NCI-H524 treated with DMSO at 0.1 percent for 48 hours (cell line): ENCODE results near the gene ALDH4A1.
"Not testable (repeated sequence)": the region's sequence is repeated elsewhere in the genome, so short reads cannot be mapped to it uniquely, and the experiment has no call there.

Experiments
- DNase-seq: peaks from one replicate; lab custom pipeline; 2025; lab: John Stamatoyannopoulos, UW

The ALDH4A1 gene

DNA sequence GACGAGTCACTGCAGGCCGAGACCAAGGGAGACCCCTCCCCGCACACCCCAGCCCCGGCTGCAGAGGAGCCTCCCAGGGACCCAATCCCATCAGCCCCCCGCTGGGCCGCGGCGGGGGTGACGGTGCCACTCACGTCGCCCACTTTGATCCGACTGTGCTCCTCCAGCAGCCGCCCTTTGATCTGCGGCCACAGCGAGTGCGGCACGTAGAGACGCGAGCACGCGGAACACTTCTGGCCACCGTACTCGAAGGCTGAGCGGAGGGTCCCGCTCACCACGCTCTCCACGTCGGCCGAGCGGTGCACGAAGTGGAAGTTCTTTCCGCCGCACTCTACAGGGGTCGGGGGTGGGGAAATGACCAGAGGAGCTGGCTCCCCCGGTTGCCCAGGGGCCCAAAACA, 25.1 kb downstream of the ALDH4A1 start:
- DNase-seq: no peak

DNA sequence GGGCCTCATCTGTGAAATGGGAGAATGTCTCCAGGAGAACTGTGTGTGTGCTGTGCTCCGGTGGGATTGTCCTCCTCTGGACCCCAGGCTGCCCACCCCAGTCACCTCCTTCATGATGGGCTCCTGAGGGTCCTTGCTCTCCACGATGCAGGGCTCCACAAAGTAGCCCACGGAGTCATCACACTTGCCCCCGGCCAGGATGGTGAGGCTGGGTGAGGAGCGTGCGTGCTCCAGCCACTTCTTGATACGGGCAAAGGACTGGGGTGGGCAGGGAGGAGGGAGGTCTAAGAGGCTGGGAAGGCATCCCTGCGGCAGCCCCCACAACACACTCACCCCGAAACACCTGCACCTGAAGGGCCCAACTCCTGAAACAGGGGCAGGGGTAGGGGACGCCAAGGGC, 26.1 kb downstream of the ALDH4A1 start:
- DNase-seq: no peak

DNA sequence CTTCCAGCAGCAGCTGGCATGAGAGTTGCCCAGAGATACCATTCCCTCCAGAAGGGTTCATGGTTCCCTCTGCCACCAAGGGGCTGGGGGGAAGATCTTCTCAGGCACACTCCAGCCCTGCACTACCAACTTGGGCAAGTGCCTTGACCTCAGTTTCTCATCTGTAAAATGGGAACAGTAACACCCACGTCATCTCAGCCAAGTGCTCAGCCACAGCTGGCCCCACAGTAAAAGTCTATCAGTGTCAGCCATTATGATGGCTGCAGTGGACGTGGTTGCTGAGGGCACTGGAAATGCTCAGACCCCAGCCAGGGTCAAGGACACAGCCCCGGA, 26.6 kb downstream of the ALDH4A1 start:
- no peak for DNase-seq

GRCh38 chr1:18875107-18875795, 27.1 kb downstream of the ALDH4A1 start:
- no peak for DNase-seq

DNA sequence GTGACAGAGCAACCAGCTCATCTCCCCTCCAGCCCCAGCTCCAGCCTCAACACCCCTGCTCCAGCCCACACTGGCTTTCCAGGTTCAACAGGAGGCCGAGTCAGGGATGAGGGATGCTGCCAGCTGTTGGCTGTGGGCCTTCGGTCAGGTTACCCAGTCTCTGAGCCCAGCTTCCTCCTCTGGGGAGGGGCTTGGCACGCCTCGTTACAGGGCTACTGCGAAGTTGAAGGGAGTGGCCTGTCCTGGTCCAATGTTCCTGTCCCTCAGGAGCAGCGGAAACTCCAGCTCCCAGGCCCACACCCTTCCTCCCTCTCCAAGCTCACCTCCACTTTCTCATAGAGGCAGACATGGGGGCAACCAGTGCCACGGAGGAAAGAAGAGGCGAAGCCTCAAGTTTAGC, 27.8 kb downstream of the ALDH4A1 start:
- DNase-seq: no peak

DNA sequence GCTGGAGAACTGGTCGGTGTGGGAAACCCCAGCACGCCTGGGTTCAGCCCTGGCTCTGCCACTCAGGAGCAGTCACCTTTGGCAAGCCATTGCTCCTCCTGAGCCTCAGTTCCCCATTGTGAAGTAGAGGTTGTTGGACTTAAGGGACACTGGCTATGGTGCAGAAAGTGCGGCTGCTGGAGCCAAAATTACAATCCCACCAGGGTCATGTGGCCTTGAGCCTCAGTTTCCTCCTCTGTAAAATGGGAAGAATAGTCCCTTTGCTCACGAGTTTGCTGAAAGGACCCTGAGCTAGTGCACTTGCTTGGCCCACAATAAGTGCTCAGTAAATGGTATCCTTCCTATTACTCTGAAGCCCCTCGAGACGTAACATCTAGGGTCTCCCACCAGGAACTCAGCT, 28.3 kb downstream of the ALDH4A1 start:
- DNase-seq: no peak

- DNase-seq: no peak
Measured at GRCh38 chr1:18872071-18872611, 30.2 kb downstream of the ALDH4A1 start.

- DNase-seq: no peak
Measured at GRCh38 chr1:18871401-18872070, 30.8 kb downstream of the ALDH4A1 start.

- DNase-seq: no peak
Measured at GRCh38 chr1:18870957-18871356, 31.4 kb downstream of the ALDH4A1 start.

- DNase-seq: not testable (repeated sequence)
Measured at GRCh38 chr1:18870595-18870865, 31.8 kb downstream of the ALDH4A1 start.

- no peak for DNase-seq
Measured at GRCh38 chr1:18869847-18870594, 32.3 kb downstream of the ALDH4A1 start.

DNA sequence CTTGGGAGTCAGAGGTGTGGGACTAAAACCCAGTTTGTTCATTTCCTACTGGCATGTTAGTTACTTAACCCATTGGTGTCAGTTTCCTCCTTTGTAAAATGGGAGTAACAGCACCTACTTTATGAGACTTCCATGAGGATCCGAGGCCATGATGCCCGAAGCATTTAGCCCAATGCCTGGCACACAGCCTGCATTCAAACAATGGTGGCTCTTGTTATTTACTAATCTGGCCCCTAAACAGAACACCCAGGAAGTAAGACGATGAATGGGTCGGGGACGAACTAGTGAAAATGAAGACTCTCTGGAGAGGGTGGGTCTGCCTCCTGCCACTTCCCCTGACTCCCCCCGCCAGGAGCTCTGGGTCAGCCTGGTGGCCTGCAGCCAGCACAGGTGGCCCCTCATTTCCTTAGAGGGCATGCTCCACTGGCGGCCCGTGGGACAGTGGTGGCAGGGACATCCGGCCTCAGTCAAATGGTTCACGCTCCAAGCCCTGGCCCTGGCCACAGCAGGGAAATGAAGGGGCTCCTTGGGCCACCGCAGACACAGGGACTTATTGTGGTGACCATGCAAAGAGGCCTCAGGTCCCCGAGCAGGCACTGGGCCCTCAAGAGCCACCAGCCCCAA, 33.4 kb downstream of the ALDH4A1 start:
- DNase-seq: no peak

GRCh38 chr1:18868354-18868753, 34.0 kb downstream of the ALDH4A1 start:
- DNase-seq: no peak

GRCh38 chr1:18866846-18867245, 35.5 kb downstream of the ALDH4A1 start:
- DNase-seq: no peak

DNA sequence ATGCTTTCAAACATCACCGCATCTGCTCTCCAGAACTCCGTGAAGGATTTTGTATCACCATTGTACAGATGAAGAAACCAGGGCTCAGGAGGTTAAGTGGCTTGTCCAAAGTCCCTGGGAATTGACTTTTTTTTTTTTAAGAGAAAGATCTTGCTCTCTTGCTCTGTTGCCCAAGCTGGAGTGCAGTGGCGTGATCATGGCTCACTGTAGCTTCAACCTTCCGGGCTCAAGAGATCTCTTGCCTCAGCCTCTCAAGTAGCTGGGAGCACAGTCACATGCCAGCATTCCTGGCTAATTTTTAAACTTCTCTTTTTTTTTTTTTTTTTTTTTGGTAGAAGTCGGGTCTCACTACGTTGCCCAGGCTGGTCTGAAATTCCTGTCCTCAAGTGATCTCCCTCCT, 36.0 kb downstream of the ALDH4A1 start:
- no peak for DNase-seq

- no peak for DNase-seq
Measured at GRCh38 chr1:18865176-18865575, 37.2 kb downstream of the ALDH4A1 start.

DNA sequence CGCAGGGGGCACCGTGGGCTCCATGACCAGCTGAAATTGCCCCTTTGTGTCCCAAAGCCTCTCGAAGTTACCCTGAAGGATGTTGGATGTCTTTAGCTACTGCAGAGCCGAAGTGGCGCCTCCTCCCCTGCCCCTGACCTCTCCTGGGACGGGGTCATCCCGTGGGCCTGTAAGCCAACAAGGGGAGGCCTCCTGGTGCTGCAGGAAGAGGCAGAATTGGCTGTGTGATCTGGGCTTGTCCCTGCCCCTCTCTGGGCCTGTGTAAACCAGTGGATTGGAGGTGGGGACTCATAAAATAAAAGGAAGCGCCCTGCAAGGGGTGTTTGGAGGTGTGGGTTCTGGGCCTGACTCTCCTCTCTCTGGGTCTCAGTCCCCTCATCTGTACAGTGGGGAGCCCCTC, 40.8 kb downstream of the ALDH4A1 start:
- no peak for DNase-seq

GRCh38 chr1:18861082-18861481, 41.3 kb downstream of the ALDH4A1 start:
- DNase-seq: no peak

GRCh38 chr1:18859560-18859959, 42.8 kb downstream of the ALDH4A1 start, which contains the start of gene TAS1R2:
Gene TAS1R2 (minus strand): TSS chr1:18859660. CDS start chr1:18859660, 0 bp downstream.
- DNase-seq: no peak

DNA sequence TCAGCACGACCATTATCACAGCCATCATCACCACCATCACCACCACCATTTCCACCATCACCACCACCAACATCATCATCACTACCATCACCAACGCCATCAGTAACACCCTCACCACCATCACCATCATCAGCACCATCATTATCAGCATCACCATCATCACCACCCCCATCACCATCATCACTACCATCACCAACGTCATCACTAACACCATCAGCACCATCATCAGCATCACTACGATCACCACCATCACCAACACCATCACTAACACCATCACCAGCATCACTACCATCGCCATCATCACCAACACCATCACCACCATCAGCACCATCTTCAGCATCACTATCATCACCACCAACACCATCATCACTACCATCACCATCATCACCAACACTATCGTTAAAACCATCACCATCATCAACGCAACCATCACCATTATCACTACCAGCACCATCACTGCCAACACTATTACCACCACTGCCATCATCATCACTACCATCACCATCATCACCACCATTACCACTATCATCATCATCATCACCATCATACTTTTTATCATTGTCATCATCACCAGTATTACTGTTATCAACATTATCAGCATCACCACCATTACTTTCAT, 44.2 kb downstream of the ALDH4A1 start:
- no peak for DNase-seq

DNA sequence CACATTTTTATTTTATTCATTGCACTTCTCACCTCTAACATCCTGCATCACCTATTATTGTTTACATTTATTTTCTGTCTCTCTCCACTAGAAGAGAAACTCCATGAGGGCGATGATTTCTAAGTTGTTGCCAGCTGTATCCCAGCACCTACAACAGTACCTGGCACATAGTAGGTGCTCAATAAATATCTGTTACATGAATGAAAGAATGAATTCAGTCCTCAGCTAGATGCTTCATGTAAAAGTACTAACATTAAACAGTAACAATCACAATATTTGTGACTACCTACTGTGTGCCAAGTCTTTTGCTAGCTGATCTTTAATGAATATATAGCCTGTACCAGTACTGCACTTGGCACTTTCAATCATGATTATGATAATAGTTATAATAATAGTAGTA, 45.9 kb downstream of the ALDH4A1 start:
- no peak for DNase-seq

GRCh38 chr1:18855573-18855972, 46.8 kb downstream of the ALDH4A1 start:
- DNase-seq: no peak
